Large intestine (tissue), 3 donors: ENCODE results near the gene FOXL3. TPM values are rescaled to one million over a fixed set of nuclear protein-coding genes. Genes with fewer than 3 reads are reported as not detected.
"Not testable (repeated sequence)": the region's sequence is repeated elsewhere in the genome, so short reads cannot be mapped to it uniquely, and the experiment has no call there.

Experiments used
- DNase-seq, 2 donors: peaks; one replicate each; pipeline versions ENCODE4 v3.0.0 to v3.0.0-alpha.2; 2013
- H3K27ac ChIP-seq: one replicate; pipeline ENCODE4 v1.5.1; 2013; ENCODE audit warnings: low read length
- H3K27me3 ChIP-seq: 2 replicates; pipeline ENCODE4 v1.6.1; 2013; ENCODE audit warnings: low read length; ENCODE audit not compliant: control insufficient read depth, insufficient read depth
- H3K36me3 ChIP-seq: 2 replicates; pipeline ENCODE4 v1.6.1; 2013; ENCODE audit warnings: low read length; ENCODE audit not compliant: control insufficient read depth, insufficient read depth
- H3K4me1 ChIP-seq: one replicate; pipeline ENCODE4 v1.6.1; 2013; ENCODE audit warnings: low read length; ENCODE audit not compliant: control insufficient read depth, insufficient read depth
- H3K4me3 ChIP-seq: one replicate; pipeline ENCODE4 v1.5.1; 2013; ENCODE audit warnings: low read length
- H3K9me3 ChIP-seq: one replicate; pipeline ENCODE4 v1.6.1; 2013; ENCODE audit warnings: mild to moderate bottlenecking, low read depth, low read length, moderate library complexity; ENCODE audit not compliant: control insufficient read depth
- WGBS: methylation state at CpG from one replicate; pipeline ENCODE4 v1.1.5; 2013; ENCODE audit warnings: low lambda C conversion rate; ENCODE audit not compliant: insufficient coverage; 5-methylcytosine and 5-hydroxymethylcytosine counted together
- polyA plus RNA-seq: library from polyadenylated mRNA; unstranded; fragments of 120-200 nt; gene quantifications from one replicate; pipeline ENCODE4 v1.2.1, GENCODE V29; 2013

The FOXL3 gene
- polyA plus RNA-seq, 1 donor = 0.09 TPM

DNA sequence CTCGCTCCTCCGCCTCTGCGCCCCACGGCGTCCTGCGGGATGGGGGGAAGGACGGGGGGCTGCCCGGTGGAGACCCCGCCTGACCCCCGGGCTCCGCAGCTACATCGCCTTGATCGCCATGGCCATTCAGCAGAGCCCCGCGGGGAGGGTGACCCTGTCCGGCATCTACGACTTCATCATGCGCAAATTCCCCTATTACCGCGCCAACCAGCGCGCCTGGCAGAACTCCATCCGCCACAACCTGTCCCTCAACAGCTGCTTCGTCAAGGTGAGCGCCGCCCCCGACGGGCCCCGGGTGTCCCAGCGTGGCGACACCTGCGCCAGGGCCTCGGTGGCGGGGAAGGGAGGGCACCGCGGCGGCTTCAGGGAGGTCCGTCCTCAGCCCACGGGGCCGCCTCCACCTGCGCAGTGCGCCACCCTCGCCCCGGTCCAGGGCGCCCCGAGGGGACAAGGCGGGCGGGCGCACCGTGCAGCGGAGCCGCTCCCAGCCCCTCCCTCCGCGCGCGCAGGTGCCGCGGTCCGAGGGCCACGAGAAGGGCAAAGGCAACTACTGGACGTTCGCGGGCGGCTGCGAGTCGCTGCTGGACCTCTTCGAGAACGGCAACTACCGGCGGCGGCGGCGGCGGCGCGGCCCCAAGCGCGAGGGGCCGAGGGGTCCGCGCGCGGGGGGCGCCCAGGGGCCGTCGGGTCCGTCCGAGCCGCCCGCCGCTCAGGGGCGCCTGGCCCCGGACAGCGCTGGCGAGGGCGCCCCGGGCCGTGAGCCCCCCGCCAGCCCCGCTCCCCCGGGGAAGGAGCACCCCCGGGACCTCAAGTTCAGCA, 793 bp downstream of the FOXL3 start:
- WGBS = no CpG with 5 or more reads among the region's 102 CpGs
- H3K9me3 ChIP-seq = peaks cover 12% of the 10 kb centered on the region
- no peaks in the 10 kb centered on the region for H3K36me3 ChIP-seq
- no peak overlapping the region for H3K4me3 ChIP-seq
- H3K4me1 ChIP-seq = peaks cover 34% of the 10 kb centered on the region
- H3K27me3 ChIP-seq = peaks cover 48% of the 10 kb centered on the region
- no peak overlapping the region for H3K27ac ChIP-seq
- DNase-seq = peak in 1 of 2 donors; percentile 49

DNA sequence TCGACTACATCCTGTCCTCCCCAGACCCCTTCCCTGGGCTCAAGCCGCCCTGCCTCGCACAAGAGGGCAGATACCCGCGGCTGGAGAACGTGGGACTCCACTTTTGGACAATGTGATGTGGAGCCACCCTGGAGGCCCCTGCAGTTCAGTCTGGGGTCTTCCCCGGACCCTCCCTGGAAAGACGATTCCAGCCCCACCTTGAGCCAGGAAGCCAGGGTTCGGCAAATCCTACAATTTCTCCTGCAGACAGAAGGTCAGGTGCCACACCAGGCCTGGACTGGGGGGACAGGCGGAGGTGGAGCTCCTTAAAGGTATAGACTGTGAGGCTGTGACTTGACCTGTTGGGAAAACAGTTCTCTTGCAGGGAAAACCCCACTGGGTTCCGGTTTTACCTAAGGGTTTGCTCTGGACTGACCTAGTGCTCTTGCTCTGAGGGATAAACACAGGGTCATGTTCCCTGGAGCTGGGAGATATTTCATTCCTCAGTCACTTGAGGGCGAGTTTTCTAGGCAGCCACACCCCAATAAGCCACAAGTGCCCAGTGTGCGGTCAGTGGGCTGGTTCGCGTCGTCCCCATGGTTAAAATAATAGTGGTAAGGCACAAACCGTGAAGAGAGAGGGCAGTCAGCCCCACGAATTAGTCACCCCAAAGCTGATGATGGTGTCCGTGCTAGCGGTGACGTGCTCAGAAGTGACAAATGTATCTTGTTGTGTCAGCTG, 1.6 kb downstream of the FOXL3 start:
- H3K27me3 ChIP-seq = peaks cover 48% of the 10 kb centered on the region
- peaks cover 29% of the 10 kb centered on the region for H3K4me1 ChIP-seq
- WGBS = no CpG with 5 or more reads among the region's 21 CpGs
- no peaks in the 10 kb centered on the region for H3K36me3 ChIP-seq
- no peak overlapping the region for H3K4me3 ChIP-seq
- H3K9me3 ChIP-seq = peaks cover 12% of the 10 kb centered on the region
- no peak for DNase-seq
- no peak overlapping the region for H3K27ac ChIP-seq

DNA sequence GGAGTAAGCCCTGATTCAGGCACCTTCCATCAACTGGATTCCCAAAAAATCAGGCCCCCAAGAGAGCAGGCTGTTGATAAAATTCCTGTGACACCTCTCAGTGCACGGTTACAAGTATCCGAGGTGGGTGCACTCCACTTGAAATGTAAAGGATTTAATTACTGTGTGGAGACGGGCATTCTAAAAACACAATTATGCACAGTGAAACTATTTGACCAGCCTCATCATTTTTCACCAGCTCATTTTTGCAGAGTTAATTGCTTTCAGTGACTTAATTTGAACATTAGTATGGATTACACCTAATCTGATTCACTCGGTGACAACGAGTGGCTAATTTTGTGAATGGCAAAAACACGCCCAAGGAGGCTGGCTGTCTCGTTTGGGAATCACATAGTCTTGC, 2.3 kb downstream of the FOXL3 start:
- peaks cover 48% of the 10 kb centered on the region for H3K27me3 ChIP-seq
- DNase-seq = no peak
- WGBS = no CpG with 5 or more reads among the region's 7 CpGs
- no peak overlapping the region for H3K27ac ChIP-seq
- peaks cover 12% of the 10 kb centered on the region for H3K9me3 ChIP-seq
- H3K4me1 ChIP-seq = peaks cover 29% of the 10 kb centered on the region
- no peak overlapping the region for H3K4me3 ChIP-seq
- H3K36me3 ChIP-seq = no peaks in the 10 kb centered on the region

DNA sequence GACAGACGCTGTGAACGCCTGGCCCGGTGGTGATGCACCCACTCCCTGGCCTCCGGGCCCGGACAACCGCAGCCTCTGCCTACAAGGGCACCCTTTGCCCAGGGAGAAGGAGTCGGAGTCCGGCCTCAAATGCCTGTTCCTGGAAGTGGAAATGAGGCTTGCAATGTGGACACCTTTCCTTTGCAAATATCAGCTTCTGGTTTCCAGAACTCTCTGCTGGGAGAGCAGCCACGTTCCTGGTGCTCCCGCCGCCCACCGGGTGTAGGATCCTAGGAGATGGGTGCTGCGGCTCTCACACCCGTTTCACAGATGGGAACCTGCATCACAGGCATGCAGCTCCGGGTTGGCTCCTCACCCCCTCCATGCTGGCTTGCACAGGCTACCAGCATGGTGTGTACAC, 2.9 kb downstream of the FOXL3 start:
- Histone ChIP-seq H3K4me1 (peaks cover 29% of the 10 kb centered on the region), H3K9me3 (peaks cover 12% of the 10 kb centered on the region), H3K4me3 (no peak overlapping the region), H3K27me3 (peaks cover 48% of the 10 kb centered on the region), H3K27ac (no peak overlapping the region), H3K36me3 (no peaks in the 10 kb centered on the region)
- WGBS = no CpG with 5 or more reads among the region's 15 CpGs
- no peak for DNase-seq

DNA sequence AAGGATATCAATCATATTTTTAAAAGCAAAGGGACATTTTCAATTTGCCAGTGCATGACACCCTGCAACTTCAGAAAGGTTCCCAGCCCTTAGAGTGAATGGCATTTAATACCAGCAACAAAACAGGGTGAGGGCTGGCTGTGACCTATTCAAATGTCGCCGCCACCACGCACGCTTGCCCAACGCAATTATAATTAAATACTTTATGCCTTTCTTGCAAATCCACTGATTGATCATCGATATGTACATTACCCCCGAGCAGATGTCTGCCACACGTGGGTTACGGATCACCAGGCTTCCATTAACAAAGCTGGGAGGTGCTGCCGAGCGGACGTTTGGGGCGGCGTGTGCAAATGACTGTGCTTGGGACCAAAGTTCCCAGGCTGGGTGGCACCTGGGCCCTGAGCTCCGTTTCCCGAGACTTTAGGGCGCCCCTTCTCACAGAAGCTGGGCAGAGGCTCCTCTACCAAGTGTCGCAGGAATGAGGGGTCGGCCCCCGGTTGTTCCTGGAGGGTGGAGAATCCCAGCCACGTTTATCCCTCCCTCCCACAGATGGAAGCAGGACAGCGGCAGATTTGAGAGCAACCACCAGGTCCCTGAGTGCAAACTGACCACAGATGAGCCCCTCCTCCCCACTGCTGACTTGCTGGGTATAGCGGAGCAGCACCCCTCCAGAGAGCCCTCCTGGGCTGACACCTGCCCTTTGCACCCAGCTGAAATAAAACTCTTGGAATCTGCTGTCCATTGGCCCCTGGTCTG, 3.9 kb downstream of the FOXL3 start:
- no CpG with 5 or more reads among the region's 23 CpGs for WGBS
- H3K4me3 ChIP-seq = no peak overlapping the region
- H3K4me1 ChIP-seq = peaks cover 29% of the 10 kb centered on the region
- H3K27ac ChIP-seq = no peak overlapping the region
- DNase-seq = peak in 1 of 2 donors; percentile 33
- no peaks in the 10 kb centered on the region for H3K36me3 ChIP-seq
- H3K9me3 ChIP-seq = peaks cover 12% of the 10 kb centered on the region
- H3K27me3 ChIP-seq = peaks cover 43% of the 10 kb centered on the region

DNA sequence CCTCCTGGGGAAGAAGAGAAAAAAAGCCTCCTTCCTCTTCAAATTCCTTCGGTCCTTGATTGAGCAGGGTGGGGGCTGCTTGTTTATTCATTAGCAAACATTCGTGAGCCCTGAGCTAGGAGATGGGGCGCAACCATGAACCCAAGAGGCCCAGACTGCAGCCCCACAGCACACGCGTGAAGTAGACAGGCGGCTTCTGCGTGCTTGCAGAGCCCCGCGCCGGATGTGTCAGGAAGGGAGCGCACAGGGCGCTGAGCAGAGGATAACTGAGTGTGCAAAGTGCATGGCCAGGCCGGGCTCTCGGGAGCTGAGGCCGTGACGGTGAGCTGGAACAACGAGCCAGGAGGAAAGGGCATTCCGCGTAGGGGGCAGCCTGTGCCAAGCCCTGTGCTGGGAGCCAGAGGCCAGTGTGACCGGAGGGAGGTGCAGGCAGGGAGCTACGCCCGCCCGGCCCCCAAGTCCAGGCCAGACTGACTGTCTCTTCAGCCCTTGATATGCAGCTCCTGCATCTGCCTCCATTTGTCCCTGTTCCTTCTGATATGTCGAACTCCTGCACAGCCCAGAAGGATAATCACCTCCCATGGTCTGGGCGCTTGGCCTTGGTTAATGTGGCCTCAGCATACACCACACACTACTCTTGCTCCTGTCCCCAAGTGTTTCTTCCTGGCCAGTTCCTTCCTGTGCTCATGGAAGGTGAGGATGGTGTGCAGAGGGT, 4.6 kb downstream of the FOXL3 start:
- H3K27me3 ChIP-seq = peaks cover 35% of the 10 kb centered on the region
- H3K4me3 ChIP-seq = no peak overlapping the region
- H3K36me3 ChIP-seq = no peaks in the 10 kb centered on the region
- H3K4me1 ChIP-seq = peaks cover 29% of the 10 kb centered on the region
- peak overlapping the region; percentile 29 for H3K27ac ChIP-seq
- 100% methylated on average over 1 of the region's 25 CpGs for WGBS
- H3K9me3 ChIP-seq = peaks cover 6% of the 10 kb centered on the region
- peak; percentile 64 to 85 for DNase-seq

DNA sequence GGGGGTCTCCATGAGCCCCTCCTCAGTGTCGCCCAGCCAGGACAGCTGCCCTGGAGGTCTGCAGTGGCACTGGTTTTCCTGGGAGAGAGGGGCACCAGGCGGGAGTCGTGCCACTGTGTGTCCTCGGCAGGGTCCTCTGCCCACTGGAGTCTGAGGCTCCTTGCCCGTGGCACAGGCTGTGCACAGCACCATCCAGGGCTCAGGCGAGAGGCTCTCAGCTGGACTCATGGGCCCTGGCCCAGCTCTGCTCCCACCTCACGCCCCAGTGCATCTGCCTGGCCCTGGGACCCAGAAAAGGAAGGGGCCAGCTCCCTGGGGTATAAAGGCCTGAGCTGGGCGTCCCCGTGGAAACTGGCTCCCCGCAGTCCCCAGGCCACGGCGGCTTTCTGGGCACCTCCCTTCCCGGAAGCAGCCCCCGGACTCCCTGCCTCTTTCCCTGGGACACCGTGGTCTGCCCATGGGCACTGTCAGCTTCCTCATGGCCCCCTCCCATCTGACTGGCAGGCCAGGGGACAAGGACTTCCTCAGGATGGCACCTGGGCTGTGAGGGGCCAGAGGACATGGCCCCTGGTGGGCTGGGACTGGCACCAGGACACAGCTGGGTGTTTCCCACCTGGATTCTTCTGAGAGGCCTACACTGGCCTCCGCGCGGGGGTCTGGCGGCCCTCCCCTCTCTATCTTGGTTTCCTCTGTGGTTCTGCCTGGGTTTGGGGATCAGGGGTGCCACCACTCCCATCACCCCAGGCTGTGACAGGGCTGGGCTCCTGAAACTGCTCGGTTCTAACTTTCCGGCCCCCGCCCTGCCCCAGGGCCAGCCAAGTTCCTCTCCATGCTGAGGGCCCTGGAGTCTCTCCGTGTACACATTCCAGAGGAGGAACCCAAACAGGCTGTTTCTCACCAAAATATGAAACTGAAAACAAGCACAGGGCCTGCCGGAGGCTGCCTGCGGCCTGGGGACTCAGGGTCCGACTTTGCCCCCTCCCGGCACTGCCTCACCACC, 5.5 kb downstream of the FOXL3 start:
- H3K9me3 ChIP-seq = no peaks in the 10 kb centered on the region
- no peaks in the 10 kb centered on the region for H3K36me3 ChIP-seq
- H3K4me3 ChIP-seq = no peak overlapping the region
- DNase-seq = peak in 1 of 2 donors; percentile 7
- WGBS = no CpG with 5 or more reads among the region's 27 CpGs
- H3K27me3 ChIP-seq = peaks cover 27% of the 10 kb centered on the region
- peak overlapping the region; percentile 29 for H3K27ac ChIP-seq
- H3K4me1 ChIP-seq = peaks cover 22% of the 10 kb centered on the region

DNA sequence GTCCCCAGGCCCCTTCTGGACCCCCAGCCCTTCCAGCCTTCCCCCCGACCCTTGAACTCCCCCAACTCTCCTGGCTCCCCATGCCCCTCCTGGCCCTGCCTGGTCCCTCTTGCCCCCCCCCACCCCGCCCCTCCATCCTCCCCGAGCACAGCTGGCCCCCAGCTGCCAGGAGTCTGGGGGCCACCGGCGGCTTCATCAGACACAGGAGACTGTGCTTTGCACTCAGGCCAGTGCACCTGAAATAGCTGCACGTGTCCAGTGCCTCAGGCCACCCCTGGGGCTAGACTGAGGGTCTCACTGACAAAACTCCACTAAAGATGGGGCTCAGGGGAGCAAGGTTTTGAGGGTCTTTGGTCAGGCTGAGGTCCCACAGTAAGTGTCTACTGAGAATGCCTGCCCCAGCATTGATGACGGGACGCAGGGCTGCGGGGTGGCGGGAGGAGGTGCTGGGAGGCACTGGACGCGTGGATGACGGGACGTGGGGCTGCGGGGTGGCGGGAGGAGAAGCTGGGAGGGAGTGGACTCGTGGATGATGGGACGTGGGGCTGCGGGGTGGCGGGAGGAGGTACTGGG, 6.5 kb downstream of the FOXL3 start:
- Histone ChIP-seq H3K36me3 (no peaks in the 10 kb centered on the region), H3K27me3 (peaks cover 20% of the 10 kb centered on the region), H3K4me3 (no peak overlapping the region), H3K9me3 (no peaks in the 10 kb centered on the region), H3K27ac (no peak overlapping the region), H3K4me1 (peaks cover 21% of the 10 kb centered on the region)
- DNase-seq = no peak
- WGBS = 92% methylated on average over 5 of the region's 20 CpGs

DNA sequence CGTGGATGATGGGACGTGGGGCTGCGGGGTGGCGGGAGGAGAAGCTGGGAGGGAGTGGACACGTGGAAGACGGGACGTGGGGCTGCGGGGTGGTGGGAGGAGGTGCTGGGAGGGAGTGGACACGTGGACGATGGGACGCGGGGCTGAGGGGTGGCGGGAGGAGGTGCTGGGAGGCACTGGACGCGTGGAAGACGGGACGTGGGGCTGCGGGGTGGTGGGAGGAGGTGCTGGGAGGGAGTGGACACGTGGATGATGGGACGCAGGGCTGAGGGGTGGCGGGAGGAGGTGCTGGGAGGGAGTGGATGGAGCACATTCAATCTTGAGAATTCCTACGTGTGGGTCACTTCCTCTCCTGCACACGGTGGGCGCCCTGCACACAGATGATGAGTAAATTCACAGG, 7.2 kb downstream of the FOXL3 start:
- H3K27ac ChIP-seq, H3K4me3 ChIP-seq, DNase-seq, H3K9me3 ChIP-seq, H3K36me3 ChIP-seq: not testable (repeated sequence)
- no CpG with 5 or more reads among the region's 24 CpGs for WGBS
- Histone ChIP-seq H3K4me1 (peaks cover 21% of the 10 kb centered on the region), H3K27me3 (peaks cover 13% of the 10 kb centered on the region)
